HG02973 (cell line): ENCODE data around the gene PTPRG.
"Not testable (repeated sequence)": the region's sequence is repeated elsewhere in the genome, so short reads cannot be mapped to it uniquely, and the experiment has no call there.

Experiments used
- ATAC-seq: cut with Tn5 transposase; IDR thresholded peaks from one replicate; pipeline ENCODE4 v1.9.1; 2021; ENCODE audit warnings: moderate library complexity; ENCODE audit not compliant: unreplicated experiment

The PTPRG gene

GRCh38 chr3:62032738-62033137 is 471.4 kb downstream of the PTPRG start:
- ATAC-seq: no peak

DNA sequence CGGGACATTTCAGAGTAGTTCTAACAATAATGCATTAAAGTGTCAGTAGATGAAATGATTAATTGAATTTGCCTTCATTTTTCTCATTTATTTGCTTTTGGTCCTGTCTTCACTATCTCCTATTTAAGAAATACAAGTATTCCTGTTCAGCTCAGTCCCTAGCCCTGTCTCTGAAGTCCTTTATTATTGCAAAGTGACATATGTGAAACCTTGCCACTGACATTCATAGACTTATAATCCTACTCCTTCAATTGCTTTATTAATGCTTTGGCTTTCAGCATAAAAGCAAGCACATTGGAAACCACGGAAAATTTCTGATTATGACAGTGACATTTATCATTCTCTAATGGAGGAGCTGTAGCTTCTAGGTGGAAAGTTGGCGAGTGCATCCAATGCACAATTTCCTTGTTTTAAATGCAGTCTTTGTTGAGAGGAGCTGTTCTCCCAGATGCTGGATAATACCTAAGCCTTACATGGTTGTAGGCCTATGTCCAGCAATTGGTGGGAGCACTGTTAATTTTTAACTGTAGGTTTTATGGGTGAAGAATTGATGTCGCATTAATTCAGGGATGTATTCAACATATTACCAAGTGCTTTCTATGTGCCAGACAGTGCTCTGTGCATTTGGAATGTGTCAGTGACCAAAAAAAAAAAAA is 474.2 kb downstream of the PTPRG start:
- no peak for ATAC-seq

DNA sequence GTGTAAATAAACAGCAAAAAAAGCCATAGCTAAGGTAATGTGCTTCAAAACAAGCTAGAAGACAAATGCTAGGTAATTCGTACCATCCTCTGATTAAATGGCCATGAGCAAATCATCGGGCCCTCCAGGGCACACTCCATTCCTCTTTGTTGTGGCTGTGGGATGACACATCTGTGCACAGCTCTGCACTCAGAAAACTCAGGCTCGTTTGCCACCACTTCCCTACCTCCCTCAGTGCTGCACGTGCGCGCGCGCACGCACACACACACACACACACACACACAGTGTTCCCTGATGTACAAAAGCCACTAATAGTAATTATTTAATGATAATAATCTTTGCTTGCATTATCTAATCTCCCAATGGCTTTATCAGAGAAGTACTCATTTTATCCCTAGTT is 475.4 kb downstream of the PTPRG start:
- ATAC-seq: no peak

DNA sequence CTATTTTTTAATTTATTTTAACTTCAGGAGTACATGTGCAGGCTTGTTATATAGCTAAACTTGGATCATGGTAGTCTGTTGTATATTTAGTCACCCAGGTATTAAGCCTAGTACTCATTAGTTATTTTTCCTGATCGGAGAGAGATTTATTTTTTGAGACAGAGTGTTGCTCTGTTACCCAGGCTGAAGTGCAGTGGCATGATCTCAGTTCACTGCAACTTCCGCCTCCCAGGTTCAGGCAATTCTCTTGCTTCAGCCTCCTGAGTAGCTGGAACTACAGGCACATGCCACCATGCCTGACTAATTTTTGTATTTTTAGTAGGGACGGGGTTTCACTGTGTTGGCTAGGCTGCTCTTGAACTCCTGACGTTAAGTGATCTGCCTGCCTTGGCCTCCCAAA is 477.4 kb downstream of the PTPRG start:
- not testable (repeated sequence) for ATAC-seq

DNA sequence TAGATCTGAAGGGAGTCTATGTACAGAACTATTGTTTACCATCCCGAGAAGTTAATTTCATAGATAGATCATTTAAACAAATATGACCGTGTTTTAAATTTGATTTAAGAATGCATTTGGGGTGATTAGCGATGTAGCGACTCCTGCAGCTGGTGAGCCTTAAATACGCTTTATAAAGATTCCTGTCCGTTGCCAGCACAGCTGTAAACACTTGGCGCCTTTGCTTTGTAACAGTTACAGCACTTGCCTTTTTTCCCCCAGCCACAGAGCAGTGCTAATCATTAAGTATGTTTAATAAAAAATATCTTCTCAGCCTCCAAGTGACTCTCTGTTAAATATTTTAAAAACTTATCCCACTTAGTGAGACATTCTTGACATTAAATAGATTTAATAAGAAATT is 478.2 kb downstream of the PTPRG start:
- no peak for ATAC-seq

- no peak for ATAC-seq
These were observed 480.3 kb downstream of the PTPRG start for GRCh38 chr3:62041681-62042080.

DNA sequence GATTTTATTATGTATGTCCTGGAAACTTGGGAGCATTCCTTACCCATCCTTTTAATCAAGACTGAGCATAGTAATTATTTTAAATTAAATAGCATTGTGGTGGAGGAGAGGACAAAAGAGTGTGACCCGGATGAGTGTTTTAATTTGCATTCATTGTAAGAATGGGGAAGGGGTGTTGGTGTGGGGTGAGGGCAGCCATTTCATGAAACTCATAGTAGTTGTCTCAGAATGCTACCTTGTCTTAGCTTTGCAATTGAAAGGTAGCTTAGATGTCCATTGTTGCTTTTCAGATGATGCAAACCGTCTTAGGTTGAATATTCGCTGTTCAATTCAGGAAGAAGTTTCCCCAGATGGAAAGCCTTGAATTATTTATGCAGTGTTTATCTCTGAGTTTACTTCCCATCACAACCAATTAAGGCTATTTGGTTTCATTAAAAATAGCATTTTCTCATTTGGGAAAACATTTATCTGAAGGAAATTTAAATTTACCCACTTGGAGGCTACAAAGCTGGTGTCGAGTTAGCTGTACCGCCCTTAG is 483.6 kb downstream of the PTPRG start:
- no peak for ATAC-seq

- ATAC-seq: no peak
These were observed 485.0 kb downstream of the PTPRG start for GRCh38 chr3:62046326-62046725.

GRCh38 chr3:62048577-62048976 is 487.2 kb downstream of the PTPRG start:
- no peak for ATAC-seq

DNA sequence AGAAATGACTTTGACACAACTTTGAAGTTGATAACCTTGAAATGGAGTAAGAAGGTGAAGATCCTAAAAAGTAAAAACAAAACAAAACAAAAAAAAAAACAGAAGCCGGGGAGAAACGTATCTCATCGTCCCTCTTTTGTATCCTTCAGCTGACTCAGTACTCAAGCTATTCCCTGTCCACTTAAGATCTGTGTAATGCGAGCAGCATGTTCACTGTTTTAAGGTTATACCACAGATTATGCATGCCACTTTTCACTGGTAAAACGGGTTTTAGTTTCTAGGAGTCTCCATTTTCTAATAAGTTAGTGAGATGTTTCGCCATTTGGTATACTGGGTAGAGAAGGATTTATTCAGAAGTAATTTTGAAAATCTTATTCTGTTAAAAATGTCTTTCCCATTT is 487.7 kb downstream of the PTPRG start:
- ATAC-seq: no peak

- ATAC-seq: no peak
These were observed 490.1 kb downstream of the PTPRG start for GRCh38 chr3:62051506-62051905.

- ATAC-seq: no peak
These were observed 491.0 kb downstream of the PTPRG start for GRCh38 chr3:62052331-62052730.

DNA sequence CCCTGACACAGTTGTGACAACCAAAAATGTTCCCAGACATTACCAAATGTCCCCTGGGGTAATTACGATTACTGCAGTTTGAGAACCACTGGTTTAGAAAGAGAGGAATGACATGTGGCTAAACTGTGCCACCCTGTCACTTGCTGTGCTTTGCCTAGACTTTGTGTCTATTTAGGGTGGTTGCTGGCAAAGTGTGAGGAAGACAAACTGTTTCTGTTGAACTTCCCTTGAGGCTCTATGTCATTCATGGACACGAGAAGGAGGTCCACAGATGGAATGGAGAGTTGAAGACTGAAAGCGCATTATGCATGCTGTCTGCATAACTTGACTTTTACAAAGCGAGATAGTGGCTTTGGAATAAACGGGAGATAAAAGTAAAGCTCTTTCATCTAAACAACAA is 495.3 kb downstream of the PTPRG start:
- ATAC-seq: no peak

- no peak for ATAC-seq
These were observed 496.1 kb downstream of the PTPRG start for GRCh38 chr3:62057339-62058047.

GRCh38 chr3:62065985-62066693 is 504.8 kb downstream of the PTPRG start:
- no peak for ATAC-seq

GRCh38 chr3:62068337-62068736 is 507.0 kb downstream of the PTPRG start:
- no peak for ATAC-seq

- ATAC-seq: no peak
These were observed 509.5 kb downstream of the PTPRG start for GRCh38 chr3:62070891-62071290.

- no peak for ATAC-seq
These were observed 511.7 kb downstream of the PTPRG start for GRCh38 chr3:62073038-62073437.

DNA sequence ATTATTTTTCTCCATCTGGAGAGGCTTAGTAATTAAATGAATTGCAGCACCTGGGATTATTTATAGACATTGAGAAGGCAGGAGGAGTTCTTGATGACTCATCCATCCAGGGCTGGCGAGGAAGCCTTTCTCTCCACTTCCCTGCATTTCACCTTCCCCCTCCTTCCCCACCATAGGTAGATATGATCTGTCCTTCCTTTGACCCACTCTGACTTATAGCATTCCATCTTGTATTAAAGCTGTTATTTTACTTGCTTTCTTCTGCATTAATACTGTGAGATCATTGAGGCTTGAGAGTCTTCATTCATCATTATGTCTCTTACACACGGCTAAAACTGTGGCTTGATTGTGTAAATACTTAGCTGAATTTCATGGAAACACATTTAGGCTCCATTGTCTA is 523.2 kb downstream of the PTPRG start:
- no peak for ATAC-seq

DNA sequence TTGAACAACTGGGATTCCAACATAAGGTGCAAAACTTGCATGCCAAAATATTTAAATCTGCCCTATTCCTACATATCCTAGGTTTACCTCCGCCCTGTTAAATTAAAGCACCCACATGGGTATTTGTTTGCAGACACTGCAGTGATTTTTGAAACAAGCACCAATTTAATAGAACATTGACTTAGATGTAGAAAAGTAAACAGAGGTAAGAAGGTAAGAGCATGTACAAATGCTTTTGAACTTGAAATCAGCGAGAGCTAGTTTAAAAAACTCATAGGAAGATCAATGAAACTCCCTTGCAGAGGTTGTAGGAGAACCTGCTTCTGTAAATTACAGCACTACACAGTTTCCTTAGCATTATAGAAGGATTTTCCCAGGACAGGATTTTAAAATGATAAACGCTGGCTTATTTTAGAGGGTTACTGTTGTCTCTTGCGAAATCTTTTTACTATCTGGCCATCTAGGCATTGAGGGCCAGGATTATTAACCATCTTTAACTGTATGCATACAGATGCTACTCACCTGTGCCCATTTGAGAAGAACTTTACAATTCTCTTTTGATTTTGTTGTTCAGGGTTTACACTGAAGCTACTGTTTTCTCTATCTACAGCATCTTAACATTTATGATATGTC is 527.2 kb downstream of the PTPRG start:
- ATAC-seq: no peak

- ATAC-seq: no peak
These were observed 528.7 kb downstream of the PTPRG start for GRCh38 chr3:62090066-62090465.
